Endodermal cell (in vitro differentiated cells): ENCODE results near the gene ANGPTL8. TPM values are rescaled to one million over a fixed set of nuclear protein-coding genes. Genes with fewer than 3 reads are reported as not detected.

Experiments used
- DNase-seq: peaks from one replicate; pipeline ENCODE4 v3.0.0-alpha.2; 2017
- H3K27ac ChIP-seq: 2 replicates; pipeline ENCODE4 v1.5.1; 2013; ENCODE audit warnings: mild to moderate bottlenecking, low read depth, low read length, moderate library complexity
- H3K27me3 ChIP-seq: 2 replicates; pipeline ENCODE4 v1.6.1; 2013; ENCODE audit warnings: mild to moderate bottlenecking, low read length, moderate library complexity; ENCODE audit not compliant: insufficient read depth, control insufficient read depth, poor library complexity, severe bottlenecking
- H3K36me3 ChIP-seq: 2 replicates; pipeline ENCODE4 v1.7.0; 2013; ENCODE audit warnings: mild to moderate bottlenecking, low read length, moderate library complexity; ENCODE audit not compliant: control insufficient read depth, insufficient read depth
- H3K4me1 ChIP-seq: one replicate; pipeline ENCODE4 v1.7.0; 2013; ENCODE audit warnings: low read length; ENCODE audit not compliant: control insufficient read depth, insufficient read depth
- H3K4me3 ChIP-seq: 2 replicates; pipeline ENCODE4 v1.5.1; 2013; ENCODE audit warnings: mild to moderate bottlenecking, low read length, moderate library complexity
- H3K9ac ChIP-seq: 2 replicates; pipeline ENCODE4 v1.6.1; 2013; ENCODE audit warnings: mild to moderate bottlenecking, low read length, moderate library complexity; ENCODE audit not compliant: poor library complexity, severe bottlenecking; ENCODE audit errors: extremely low read depth
- H3K9me3 ChIP-seq: 2 replicates; pipeline ENCODE4 v1.6.1; 2013; ENCODE audit warnings: mild to moderate bottlenecking, low read length, moderate library complexity; ENCODE audit not compliant: control insufficient read depth
- H3K27ac Mint-ChIP-seq: 2 replicates; pipeline ENCODE4 v1.8.0; 2020; ENCODE audit warnings: mixed read lengths
- H3K27me3 Mint-ChIP-seq: 2 replicates; pipeline ENCODE4 v1.8.0; 2021; ENCODE audit warnings: mild to moderate bottlenecking, mixed read lengths; ENCODE audit not compliant: insufficient read depth
- H3K36me3 Mint-ChIP-seq: 2 replicates; pipeline ENCODE4 v1.8.0; 2020; ENCODE audit warnings: low read depth, mixed read lengths
- H3K4me1 Mint-ChIP-seq: 2 replicates; pipeline ENCODE4 v1.8.0; 2020; ENCODE audit warnings: mixed read lengths
- H3K4me3 Mint-ChIP-seq: 2 replicates; pipeline ENCODE4 v1.8.0; 2020; ENCODE audit warnings: mild to moderate bottlenecking, moderate library complexity, mixed read lengths
- H3K9me3 Mint-ChIP-seq: 2 replicates; pipeline ENCODE4 v1.8.0; 2020; ENCODE audit warnings: mild to moderate bottlenecking, mixed read lengths
- WGBS, 2 experiments: methylation state at CpG; one replicate each; pipeline versions ENCODE4 v1.1.5 to v1.1.7; 2013; ENCODE audit warnings: missing lambda C conversion rate in 2 of 2, mixed read lengths in 1 of 2; ENCODE audit not compliant: insufficient coverage in 1 of 2, insufficient read length in 1 of 2; 5-methylcytosine and 5-hydroxymethylcytosine counted together
- total RNA-seq, 2 donors: library from RNA; stranded (reverse); fragmentation: NEBNext Ultra II Directional in 1 of 2; extraction: Animal tissue kit (Norgen Biotek cat#: 25700) in 1 of 2; gene quantifications; 2 replicates in 1 of 2; 3 replicates in 1 of 2; pipeline ENCODE4 v1.2.1, GENCODE V29; 2021
- TF ChIP-seq, protein P1 (sequence below): fragments of 200-600 bp; sonication (generic); conservative IDR thresholded peaks from 2 replicates; pipeline ENCODE4 v1.5.0; 2021; ENCODE audit warnings: antibody characterized with exemption, mild to moderate bottlenecking

The ANGPTL8 gene
- total RNA-seq, 2 donors from 2014 or later = not detected

GRCh38 chr19:11236324-11237301 is 2.8 kb upstream of the ANGPTL8 start:
- Histone ChIP-seq H3K36me3 (peaks cover 36% of the 10 kb centered on the region), H3K27ac (peak overlapping the region; percentile 49), H3K4me3 (no peak overlapping the region), H3K9me3 (no peaks in the 10 kb centered on the region), H3K9ac (no peak overlapping the region), H3K4me1 (peaks cover 5% of the 10 kb centered on the region), H3K27me3 (no peaks in the 10 kb centered on the region)
- Mint-ChIP-seq H3K36me3 (peaks cover 60% of the 10 kb centered on the region), H3K4me3 (no peak overlapping the region), H3K9me3 (no peaks in the 10 kb centered on the region), H3K27me3 (no peaks in the 10 kb centered on the region), H3K4me1 (peaks cover 6% of the 10 kb centered on the region), H3K27ac (peak overlapping the region; percentile 85)
- WGBS, 2 experiments = 90 to 93% methylated on average over 25 to 31 of the region's 31 CpGs
- TF ChIP-seq, protein P1, sequence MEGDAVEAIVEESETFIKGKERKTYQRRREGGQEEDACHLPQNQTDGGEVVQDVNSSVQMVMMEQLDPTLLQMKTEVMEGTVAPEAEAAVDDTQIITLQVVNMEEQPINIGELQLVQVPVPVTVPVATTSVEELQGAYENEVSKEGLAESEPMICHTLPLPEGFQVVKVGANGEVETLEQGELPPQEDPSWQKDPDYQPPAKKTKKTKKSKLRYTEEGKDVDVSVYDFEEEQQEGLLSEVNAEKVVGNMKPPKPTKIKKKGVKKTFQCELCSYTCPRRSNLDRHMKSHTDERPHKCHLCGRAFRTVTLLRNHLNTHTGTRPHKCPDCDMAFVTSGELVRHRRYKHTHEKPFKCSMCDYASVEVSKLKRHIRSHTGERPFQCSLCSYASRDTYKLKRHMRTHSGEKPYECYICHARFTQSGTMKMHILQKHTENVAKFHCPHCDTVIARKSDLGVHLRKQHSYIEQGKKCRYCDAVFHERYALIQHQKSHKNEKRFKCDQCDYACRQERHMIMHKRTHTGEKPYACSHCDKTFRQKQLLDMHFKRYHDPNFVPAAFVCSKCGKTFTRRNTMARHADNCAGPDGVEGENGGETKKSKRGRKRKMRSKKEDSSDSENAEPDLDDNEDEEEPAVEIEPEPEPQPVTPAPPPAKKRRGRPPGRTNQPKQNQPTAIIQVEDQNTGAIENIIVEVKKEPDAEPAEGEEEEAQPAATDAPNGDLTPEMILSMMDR = no peak
- DNase-seq = no peak

GRCh38 chr19:11237321-11237720 is 2.1 kb upstream of the ANGPTL8 start:
- WGBS, 2 experiments = 80 to 93% methylated on average over 12 to 15 of the region's 15 CpGs
- peaks cover 6% of the 10 kb centered on the region for H3K4me1 Mint-ChIP-seq
- no peak overlapping the region for H3K4me3 Mint-ChIP-seq
- Histone ChIP-seq H3K27me3 (no peaks in the 10 kb centered on the region), H3K4me1 (peaks cover 5% of the 10 kb centered on the region), H3K27ac (peak overlapping the region; percentile 49), H3K9me3 (no peaks in the 10 kb centered on the region), H3K4me3 (no peak overlapping the region), H3K36me3 (peaks cover 39% of the 10 kb centered on the region), H3K9ac (no peak overlapping the region)
- peaks cover 62% of the 10 kb centered on the region for H3K36me3 Mint-ChIP-seq
- TF ChIP-seq, protein P1 = no peak
- no peaks in the 10 kb centered on the region for H3K27me3 Mint-ChIP-seq
- no peaks in the 10 kb centered on the region for H3K9me3 Mint-ChIP-seq
- no peak for DNase-seq
- H3K27ac Mint-ChIP-seq = peak overlapping the region; percentile 85

DNA sequence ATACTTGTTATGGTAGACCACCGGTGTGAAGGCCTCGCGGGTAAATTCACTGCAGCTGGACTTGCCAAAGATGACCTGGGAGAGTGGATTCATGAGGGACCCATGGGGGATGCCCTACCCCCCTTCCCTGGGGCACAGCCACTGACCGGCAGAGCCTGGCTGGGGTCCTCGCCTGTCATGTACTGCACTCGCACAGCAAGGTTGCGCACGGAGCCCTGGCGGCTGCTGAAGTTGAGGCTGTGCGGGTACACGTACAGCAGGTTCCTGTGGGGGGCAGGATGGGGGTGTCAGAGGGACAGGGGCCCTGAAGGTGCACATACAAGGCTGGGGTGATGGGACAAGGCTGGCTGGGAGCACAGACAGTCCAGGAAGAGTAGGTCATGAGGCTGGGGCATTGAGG is 1.4 kb upstream of the ANGPTL8 start:
- TF ChIP-seq, protein P1 = no peak
- peaks cover 37% of the 10 kb centered on the region for H3K36me3 ChIP-seq
- no peak overlapping the region for H3K4me3 ChIP-seq
- peaks cover 6% of the 10 kb centered on the region for H3K4me1 Mint-ChIP-seq
- no peak overlapping the region for H3K27ac Mint-ChIP-seq
- peaks cover 60% of the 10 kb centered on the region for H3K36me3 Mint-ChIP-seq
- no peak for DNase-seq
- 93 to 94% methylated on average over 7 to 11 of the region's 11 CpGs for WGBS, 2 experiments
- no peak overlapping the region for H3K4me3 Mint-ChIP-seq
- no peaks in the 10 kb centered on the region for H3K9me3 Mint-ChIP-seq
- no peaks in the 10 kb centered on the region for H3K27me3 ChIP-seq
- no peak overlapping the region for H3K27ac ChIP-seq
- H3K4me1 ChIP-seq = peaks cover 5% of the 10 kb centered on the region
- H3K9me3 ChIP-seq = no peaks in the 10 kb centered on the region
- no peak overlapping the region for H3K9ac ChIP-seq
- H3K27me3 Mint-ChIP-seq = no peaks in the 10 kb centered on the region
